Common myeloid progenitor, CD34-positive (primary cell): Measurements from ENCODE around the gene SUMF2. TPM values are rescaled to one million over a fixed set of nuclear protein-coding genes. Genes with fewer than 3 reads are reported as not detected.
"Not testable (repeated sequence)": the region's sequence is repeated elsewhere in the genome, so short reads cannot be mapped to it uniquely, and the experiment has no call there.

Source experiments
- CTCF ChIA-PET: fragments of 350-600 bp; sonication (Branson Sonifier 250); formaldehyde crosslinking; loops from one replicate; lab custom pipeline; 2021; ENCODE audit warnings: antibody characterized with exemption; lab: Charles Lee
- POLR2A ChIA-PET: fragments of 350-600 bp; sonication (Branson Sonifier 250); formaldehyde crosslinking; loops from one replicate; lab custom pipeline; 2021; ENCODE audit warnings: antibody characterized with exemption; lab: Charles Lee
- DNase-seq, 3 donors: peaks; one replicate each; pipeline versions ENCODE4 v3.0.0 to v3.0.0-alpha.2; 2013
- H3K27ac ChIP-seq, 2 experiments: 1 replicate in 1 of 2; 2 replicates in 1 of 2; pipeline ENCODE4 v1.7.0; 2013; ENCODE audit warnings: inconsistent platforms in 2 of 2, low read length in 2 of 2, mild to moderate bottlenecking in 2 of 2, low read depth in 1 of 2, moderate library complexity in 1 of 2; ENCODE audit not compliant: severe bottlenecking in 2 of 2, insufficient read depth in 1 of 2, poor library complexity in 1 of 2
- H3K27me3 ChIP-seq, 5 experiments: replicated peaks in 2 of 5; 1 replicate in 3 of 5; 2 replicates in 2 of 5; pipeline versions ENCODE4 v1.6.1 to v1.7.0; 2013; ENCODE audit warnings: low read length in 4 of 5, mild to moderate bottlenecking in 2 of 5, moderate library complexity in 2 of 5, inconsistent platforms in 1 of 5; ENCODE audit not compliant: insufficient read depth in 5 of 5, control insufficient read depth in 4 of 5
- H3K36me3 ChIP-seq, 4 experiments: 1 replicate in 2 of 4; 2 replicates in 2 of 4; pipeline versions ENCODE4 v1.6.1 to v1.7.0; 2013; ENCODE audit warnings: low read length in 3 of 4, control low read depth in 1 of 4, mild to moderate bottlenecking in 1 of 4; ENCODE audit not compliant: control insufficient read depth in 4 of 4, insufficient read depth in 4 of 4
- H3K4me1 ChIP-seq, 4 experiments: 1 replicate in 3 of 4; 2 replicates in 1 of 4; pipeline versions ENCODE4 v1.6.1 to v1.7.1; 2013; ENCODE audit warnings: low read length in 3 of 4, mild to moderate bottlenecking in 3 of 4, control low read depth in 1 of 4, inconsistent platforms in 1 of 4, moderate library complexity in 1 of 4; ENCODE audit not compliant: control insufficient read depth in 4 of 4, insufficient read depth in 4 of 4; ENCODE audit errors: control extremely low read depth in 1 of 4
- H3K4me3 ChIP-seq, 7 experiments: 1 replicate in 4 of 7; 2 replicates in 3 of 7; pipeline versions ENCODE4 v1.5.1 to v1.7.0; 2013; ENCODE audit warnings: mild to moderate bottlenecking in 7 of 7, low read length in 6 of 7, moderate library complexity in 6 of 7, inconsistent platforms in 2 of 7, low read depth in 2 of 7, control low read depth in 1 of 7; ENCODE audit not compliant: insufficient read depth in 4 of 7, control insufficient read depth in 1 of 7; ENCODE audit errors: extremely low read depth in 1 of 7
- H3K9me3 ChIP-seq, 5 experiments: 1 replicate in 4 of 5; 2 replicates in 1 of 5; pipeline versions ENCODE4 v1.6.1 to v1.7.1; 2013; ENCODE audit warnings: low read length in 4 of 5, mild to moderate bottlenecking in 2 of 5, inconsistent platforms in 1 of 5, low read depth in 1 of 5, moderate library complexity in 1 of 5; ENCODE audit not compliant: control insufficient read depth in 4 of 5, insufficient read depth in 2 of 5; ENCODE audit errors: control extremely low read depth in 1 of 5
- WGBS: methylation state at CpG from one replicate; pipeline ENCODE4 v1.1.5; 2013; ENCODE audit not compliant: insufficient coverage; 5-methylcytosine and 5-hydroxymethylcytosine counted together
- polyA plus RNA-seq: library from polyadenylated mRNA; unstranded; fragments of 120-200 nt; gene quantifications from one replicate; pipeline ENCODE4 v1.2.1, GENCODE V29; 2013

SUMF2 gene
- polyA plus RNA-seq: 115 TPM

GRCh38 chr7:56063882-56064625 lies at the start of gene SUMF2:
Gene SUMF2 (plus strand): TSS chr7:56064286. CDS start chr7:56064312, 26 bp downstream.
- WGBS: under 1% methylated on average over 35 of the region's 49 CpGs
- H3K4me1 ChIP-seq: peaks cover 6 to 28% (median 14%) of the 10 kb centered on the region in 4 experiments
- H3K27ac ChIP-seq: peak within 1 kb of the TSS; percentile 46 to 80
- POLR2A ChIA-PET: interaction anchor here (1.9 kb wide), 1 partner anchor 13 kb away, joined by 10 read pairs; the partner anchor contains the start of genes CCT6A and PSPH
- no peaks in the 10 kb centered on the region for H3K27me3 ChIP-seq
- peak within 1 kb of the TSS; percentile 79 to 97 (median 92) for H3K4me3 ChIP-seq
- CTCF ChIA-PET: interaction anchor here (0.8 to 4.1 kb wide), 6 partner anchors 10 to 695 kb away, joined by 3 to 23 read pairs (median 6); partner anchors contain the start of genes CCT6A and PSPH
- H3K36me3 ChIP-seq: peaks cover 7 to 47% (median 26%) of the 10 kb centered on the region in 4 experiments
- DNase-seq: peak; percentile 87 to 89 (median 89)
- H3K9me3 ChIP-seq: no peaks in the 10 kb centered on the region

GRCh38 chr7:56017015-56017414 lies 47.1 kb upstream of the SUMF2 start:
- H3K36me3 ChIP-seq: peaks cover 0 to 31% (median 13%) of the 10 kb centered on the region in 4 experiments
- DNase-seq, H3K4me1 ChIP-seq, POLR2A ChIA-PET, H3K27me3 ChIP-seq, H3K9me3 ChIP-seq, CTCF ChIA-PET, H3K4me3 ChIP-seq, H3K27ac ChIP-seq: not testable (repeated sequence)
- WGBS: no CpG with 5 or more reads among the region's 3 CpGs

GRCh38 chr7:56019501-56019900 lies 44.6 kb upstream of the SUMF2 start:
- H3K9me3 ChIP-seq: no peaks in the 10 kb centered on the region
- POLR2A ChIA-PET: no interaction called here
- CTCF ChIA-PET: interaction anchor here (1.7 kb wide), 1 partner anchor 54 kb away, joined by 4 read pairs; no protein-coding TSS in a partner anchor
- H3K4me3 ChIP-seq: no peak overlapping the region
- H3K27me3 ChIP-seq: no peaks in the 10 kb centered on the region
- WGBS: 97% methylated on average over 8 of the region's 9 CpGs
- DNase-seq: no peak
- H3K27ac ChIP-seq: no peak overlapping the region
- peaks cover 4 to 25% (median 10%) of the 10 kb centered on the region in 4 experiments for H3K36me3 ChIP-seq
- H3K4me1 ChIP-seq: no peaks in the 10 kb centered on the region

- H3K4me1 ChIP-seq: no peaks in the 10 kb centered on the region
- DNase-seq: no peak
- CTCF ChIA-PET: interaction anchor here (1.5 kb wide), 1 partner anchor 7 kb away, joined by 3 read pairs; no protein-coding TSS in a partner anchor
- POLR2A ChIA-PET: no interaction called here
- no peak overlapping the region for H3K27ac ChIP-seq
- H3K4me3 ChIP-seq: no peak overlapping the region
- H3K36me3 ChIP-seq: peaks cover 4 to 25% (median 13%) of the 10 kb centered on the region in 4 experiments
- no peaks in the 10 kb centered on the region for H3K27me3 ChIP-seq
- H3K9me3 ChIP-seq: no peaks in the 10 kb centered on the region
Observed at GRCh38 chr7:56023500-56023899, 40.6 kb upstream of the SUMF2 start.

GRCh38 chr7:56026538-56026937 lies 37.5 kb upstream of the SUMF2 start:
- Histone ChIP-seq H3K27me3 (no peaks in the 10 kb centered on the region), H3K9me3 (no peaks in the 10 kb centered on the region), H3K4me1 (no peaks in the 10 kb centered on the region), H3K4me3 (no peak overlapping the region), H3K27ac (no peak overlapping the region), H3K36me3 (peaks cover 2 to 20% (median 12%) of the 10 kb centered on the region in 4 experiments)
- ChIA-PET CTCF (interaction anchor here (0.6 kb wide), 1 partner anchor 49 kb away, joined by 3 read pairs; no protein-coding TSS in a partner anchor), POLR2A (no interaction called here)
- no peak for DNase-seq
- 100% methylated on average over 1 of the region's 2 CpGs for WGBS

- no peak overlapping the region for H3K27ac ChIP-seq
- H3K36me3 ChIP-seq: peaks cover 2 to 19% (median 10%) of the 10 kb centered on the region in 4 experiments
- no peaks in the 10 kb centered on the region for H3K27me3 ChIP-seq
- POLR2A ChIA-PET: no interaction called here
- H3K9me3 ChIP-seq: no peaks in the 10 kb centered on the region
- H3K4me1 ChIP-seq: peaks cover 0 to 8% (median 6%) of the 10 kb centered on the region in 4 experiments
- no peak for DNase-seq
- H3K4me3 ChIP-seq: no peak overlapping the region
- CTCF ChIA-PET: interaction anchor here (0.6 to 0.9 kb wide), 2 partner anchors 12 to 28 kb away, joined by 3 to 4 read pairs; no protein-coding TSS in a partner anchor
- 96% methylated on average over 5 of the region's 9 CpGs for WGBS
Observed at GRCh38 chr7:56028942-56029630, 35.0 kb upstream of the SUMF2 start.
